ENCODE measurements around the gene CCDC141. TPM values are rescaled to one million over a fixed set of nuclear protein-coding genes. Genes with fewer than 3 reads are reported as not detected.

CCDC141 gene
- total RNA-seq, 2 donors from 2014 or later, result 0.42 to 1.0 TPM

GRCh38 chr2:178949151-178949550, 100.8 kb downstream of the CCDC141 start:
- no peaks in the 10 kb centered on the region for H3K4me1 ChIP-seq
- intact Hi-C loops (cut with DNase I), result no loop called here
- H3K36me3 ChIP-seq, result no peaks in the 10 kb centered on the region
- TF ChIP-seq CTCF (IDR thresholded peaks at IDR 0.05), result no peak
- H3K9me3 ChIP-seq, result no peaks in the 10 kb centered on the region
- H3K4me3 ChIP-seq, result no peak overlapping the region
- no peaks in the 10 kb centered on the region for H3K27me3 ChIP-seq
- H3K9ac ChIP-seq (ENCODE audit: low read depth in 2 of 2, low read length in 2 of 2), result no peak overlapping the region
- no peak overlapping the region for H3K27ac ChIP-seq
- DNase-seq, result no peak

GRCh38 chr2:178947006-178947405, 102.9 kb downstream of the CCDC141 start:
- TF ChIP-seq CTCF (IDR thresholded peaks at IDR 0.05), result no peak
- Histone ChIP-seq H3K9me3 (no peaks in the 10 kb centered on the region), H3K27ac (no peak overlapping the region)

GRCh38 chr2:178946494-178946893, 103.4 kb downstream of the CCDC141 start:
- DNase-seq, result no peak
- intact Hi-C loops (cut with DNase I), result no loop called here
- no peak overlapping the region for H3K27ac ChIP-seq
- no peak overlapping the region for H3K4me3 ChIP-seq
- H3K36me3 ChIP-seq, result no peaks in the 10 kb centered on the region
- no peak overlapping the region for H3K9ac ChIP-seq (ENCODE audit: low read depth in 2 of 2, low read length in 2 of 2)
- no peaks in the 10 kb centered on the region for H3K9me3 ChIP-seq
- no peaks in the 10 kb centered on the region for H3K27me3 ChIP-seq
- H3K4me1 ChIP-seq, result no peaks in the 10 kb centered on the region
- TF ChIP-seq CTCF (IDR thresholded peaks at IDR 0.05), result no peak

More at GRCh38 chr2:178947006-178947405, 102.9 kb downstream of the CCDC141 start:
- Histone ChIP-seq H3K4me1 (no peaks in the 10 kb centered on the region), H3K4me3 (no peak overlapping the region), H3K36me3 (no peaks in the 10 kb centered on the region), H3K9ac (ENCODE audit: low read depth in 2 of 2, low read length in 2 of 2) (no peak overlapping the region), H3K27me3 (no peaks in the 10 kb centered on the region)
- no peak for DNase-seq
- intact Hi-C loops (cut with DNase I), result no loop called here

- intact Hi-C loops (cut with DNase I), result no loop called here
- Histone ChIP-seq H3K36me3 (no peaks in the 10 kb centered on the region), H3K4me3 (no peak overlapping the region), H3K27me3 (no peaks in the 10 kb centered on the region), H3K9ac (ENCODE audit: low read depth in 2 of 2, low read length in 2 of 2) (no peak overlapping the region), H3K4me1 (no peaks in the 10 kb centered on the region), H3K9me3 (no peaks in the 10 kb centered on the region), H3K27ac (no peak overlapping the region)
- DNase-seq, result no peak
- TF ChIP-seq CTCF (IDR thresholded peaks at IDR 0.05), result no peak
Observed at GRCh38 chr2:178943745-178944144, 106.2 kb downstream of the CCDC141 start.

- no peak for TF ChIP-seq CTCF (IDR thresholded peaks at IDR 0.05)
Observed at GRCh38 chr2:178934571-178934970, 115.4 kb downstream of the CCDC141 start.

GRCh38 chr2:178933493-178933892, 116.4 kb downstream of the CCDC141 start:
- H3K36me3 ChIP-seq, result no peaks in the 10 kb centered on the region
- DNase-seq, result no peak
- H3K4me1 ChIP-seq, result no peaks in the 10 kb centered on the region
- no peaks in the 10 kb centered on the region for H3K9me3 ChIP-seq
- intact Hi-C loops (cut with DNase I), result no loop called here
- H3K27me3 ChIP-seq, result no peaks in the 10 kb centered on the region
- no peak overlapping the region for H3K4me3 ChIP-seq
- no peak for TF ChIP-seq CTCF (IDR thresholded peaks at IDR 0.05)
- H3K9ac ChIP-seq (ENCODE audit: low read depth in 2 of 2, low read length in 2 of 2), result no peak overlapping the region
- no peak overlapping the region for H3K27ac ChIP-seq

More at GRCh38 chr2:178934571-178934970, 115.4 kb downstream of the CCDC141 start:
- no peaks in the 10 kb centered on the region for H3K4me1 ChIP-seq
- no peaks in the 10 kb centered on the region for H3K36me3 ChIP-seq
- H3K4me3 ChIP-seq, result no peak overlapping the region
- H3K9me3 ChIP-seq, result no peaks in the 10 kb centered on the region
- intact Hi-C loops (cut with DNase I), result no loop called here
- H3K9ac ChIP-seq (ENCODE audit: low read depth in 2 of 2, low read length in 2 of 2), result no peak overlapping the region
- DNase-seq, result no peak
- no peak overlapping the region for H3K27ac ChIP-seq
- no peaks in the 10 kb centered on the region for H3K27me3 ChIP-seq
